Pulmonary artery endothelial cell (primary cell): ENCODE data around the gene MINK1. TPM values are rescaled to one million over a fixed set of nuclear protein-coding genes. Genes with fewer than 3 reads are reported as not detected.
"Not testable (repeated sequence)": the region's sequence is repeated elsewhere in the genome, so short reads cannot be mapped to it uniquely, and the experiment has no call there.

Experiments
- DNase-seq: peaks from one replicate; pipeline ENCODE4 v3.0.0-alpha.2; 2011; ENCODE audit warnings: low read depth, low spot score
- total RNA-seq: library from RNA; depleted of rRNA; stranded (reverse); fragments of >200 nt; gene quantifications from 2 replicates; pipeline ENCODE4 v1.2.3, GENCODE V29; 2014

Gene MINK1
- total RNA-seq, 1 donor from 2014 or later, result 26.2 TPM

GRCh38 chr17:4811471-4811870 is 21.7 kb upstream of the MINK1 start:
- DNase-seq, result no peak

GRCh38 chr17:4812690-4813089 is 20.4 kb upstream of the MINK1 start:
- no peak for DNase-seq

- DNase-seq, result no peak
These were observed 18.0 kb upstream of the MINK1 start for GRCh38 chr17:4815043-4815675.

- DNase-seq, result no peak
These were observed 16.3 kb upstream of the MINK1 start for GRCh38 chr17:4816826-4817225.

- DNase-seq, result no peak
These were observed 14.9 kb upstream of the MINK1 start for GRCh38 chr17:4818276-4818675.

- DNase-seq, result no peak
These were observed 10.3 kb upstream of the MINK1 start for GRCh38 chr17:4822835-4823234.

GRCh38 chr17:4823373-4824089 is 9.6 kb upstream of the MINK1 start:
- no peak for DNase-seq

- no peak for DNase-seq
These were observed 5.7 kb upstream of the MINK1 start for GRCh38 chr17:4827399-4827798.

GRCh38 chr17:4832829-4833177 is 337 bp upstream of the MINK1 start:
- not testable (repeated sequence) for DNase-seq

- no peak for DNase-seq
These were observed 971 bp downstream of the MINK1 start for GRCh38 chr17:4833941-4834680.

GRCh38 chr17:4834681-4835020 is 1.5 kb downstream of the MINK1 start:
- DNase-seq, result no peak

GRCh38 chr17:4836221-4836620 is 3.1 kb downstream of the MINK1 start:
- DNase-seq, result no peak

GRCh38 chr17:4837471-4838308 is 4.5 kb downstream of the MINK1 start:
- no peak for DNase-seq

GRCh38 chr17:4838309-4838785 is 5.2 kb downstream of the MINK1 start:
- DNase-seq, result no peak

GRCh38 chr17:4839221-4839620 is 6.1 kb downstream of the MINK1 start:
- DNase-seq, result no peak

GRCh38 chr17:4839965-4840892 is 7.1 kb downstream of the MINK1 start:
- no peak for DNase-seq

- no peak for DNase-seq
These were observed 7.7 kb downstream of the MINK1 start for GRCh38 chr17:4840893-4841242.

- no peak for DNase-seq
These were observed 9.2 kb downstream of the MINK1 start for GRCh38 chr17:4842376-4842775.

- no peak for DNase-seq
These were observed 10.3 kb downstream of the MINK1 start for GRCh38 chr17:4843321-4844000.

- no peak for DNase-seq
These were observed 12.0 kb downstream of the MINK1 start for GRCh38 chr17:4845118-4845517.
